ENCODE data around the gene CD69. TPM values are rescaled to one million over a fixed set of nuclear protein-coding genes. Genes with fewer than 3 reads are reported as not detected.

The CD69 gene
- total and polyA plus RNA-seq, 9 donors, result 0.63 to 7.8 (median 2.3) TPM

DNA sequence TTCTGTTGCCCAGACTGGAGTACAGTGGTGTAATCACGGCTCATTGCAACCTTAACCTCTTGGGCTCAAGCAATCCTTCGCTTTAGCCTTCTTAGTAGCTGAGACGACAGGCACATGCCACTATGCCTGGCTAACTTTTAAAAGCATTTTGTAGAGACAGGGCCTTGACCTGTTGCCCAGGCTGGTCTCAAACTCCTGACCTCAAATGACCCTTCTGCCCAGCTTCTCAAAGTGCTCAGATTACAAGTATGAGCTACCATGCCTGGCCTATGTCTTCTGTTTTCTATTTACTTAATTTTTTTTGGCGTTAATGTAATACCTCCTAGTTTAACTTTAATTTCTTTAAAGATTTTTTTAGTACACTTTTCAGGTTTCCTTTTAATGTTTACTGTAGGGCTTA, 46.0 kb upstream of the CD69 start:
- no peak overlapping the region for H3K4me3 ChIP-seq
- TF ChIP-seq, protein P1, sequence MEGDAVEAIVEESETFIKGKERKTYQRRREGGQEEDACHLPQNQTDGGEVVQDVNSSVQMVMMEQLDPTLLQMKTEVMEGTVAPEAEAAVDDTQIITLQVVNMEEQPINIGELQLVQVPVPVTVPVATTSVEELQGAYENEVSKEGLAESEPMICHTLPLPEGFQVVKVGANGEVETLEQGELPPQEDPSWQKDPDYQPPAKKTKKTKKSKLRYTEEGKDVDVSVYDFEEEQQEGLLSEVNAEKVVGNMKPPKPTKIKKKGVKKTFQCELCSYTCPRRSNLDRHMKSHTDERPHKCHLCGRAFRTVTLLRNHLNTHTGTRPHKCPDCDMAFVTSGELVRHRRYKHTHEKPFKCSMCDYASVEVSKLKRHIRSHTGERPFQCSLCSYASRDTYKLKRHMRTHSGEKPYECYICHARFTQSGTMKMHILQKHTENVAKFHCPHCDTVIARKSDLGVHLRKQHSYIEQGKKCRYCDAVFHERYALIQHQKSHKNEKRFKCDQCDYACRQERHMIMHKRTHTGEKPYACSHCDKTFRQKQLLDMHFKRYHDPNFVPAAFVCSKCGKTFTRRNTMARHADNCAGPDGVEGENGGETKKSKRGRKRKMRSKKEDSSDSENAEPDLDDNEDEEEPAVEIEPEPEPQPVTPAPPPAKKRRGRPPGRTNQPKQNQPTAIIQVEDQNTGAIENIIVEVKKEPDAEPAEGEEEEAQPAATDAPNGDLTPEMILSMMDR (IDR thresholded peaks at IDR 0.05), result no peak
- TF ChIP-seq POLR2A (IDR thresholded peaks at IDR 0.05) (no peak), EP300 (IDR thresholded peaks at IDR 0.05) (no peak)
- 73 to 80% (median 78%) methylated on average over 4 of the region's 4 CpGs for WGBS, 3 donors
- intact Hi-C loops (cut with DNase I), result no loop called here
- no peaks in the 10 kb centered on the region for H3K36me3 ChIP-seq
- no peaks in the 10 kb centered on the region for H3K27me3 ChIP-seq
- H3K9me3 ChIP-seq, result no peaks in the 10 kb centered on the region
- DNase-seq, result no peak
- no peaks in the 10 kb centered on the region for H3K4me1 ChIP-seq (ENCODE audit: insufficient read depth)
- H3K27ac ChIP-seq, result no peak overlapping the region

DNA sequence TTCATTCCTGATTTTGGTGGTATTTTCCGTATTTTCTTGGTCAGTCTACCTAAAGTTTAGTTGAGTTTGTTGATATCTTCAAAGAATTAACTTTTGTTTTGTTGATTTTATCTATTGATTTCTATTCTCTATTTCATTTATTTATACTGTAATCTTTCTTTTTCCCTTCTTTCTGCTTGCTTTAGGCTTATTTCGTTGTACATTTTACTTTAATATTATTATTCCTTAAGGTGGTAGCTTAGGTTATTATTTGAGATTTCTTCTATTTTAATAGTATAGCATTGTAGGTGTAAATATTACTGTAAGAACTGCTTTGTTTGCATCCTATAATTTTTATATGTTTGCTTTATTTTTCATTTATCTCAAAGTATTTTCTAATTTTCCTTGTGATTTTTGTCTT, 45.2 kb upstream of the CD69 start:
- Histone ChIP-seq H3K4me3 (no peak overlapping the region), H3K9me3 (no peaks in the 10 kb centered on the region), H3K4me1 (ENCODE audit: insufficient read depth) (no peaks in the 10 kb centered on the region), H3K36me3 (no peaks in the 10 kb centered on the region), H3K27me3 (no peaks in the 10 kb centered on the region), H3K27ac (no peak overlapping the region)
- intact Hi-C loops (cut with DNase I), result no loop called here
- 93% methylated on average over 2 of the region's 2 CpGs for WGBS, 3 donors
- TF ChIP-seq EP300 (IDR thresholded peaks at IDR 0.05) (no peak), POLR2A (IDR thresholded peaks at IDR 0.05) (no peak)
- TF ChIP-seq, protein P1 (IDR thresholded peaks at IDR 0.05), result no peak
- DNase-seq, result no peak

DNA sequence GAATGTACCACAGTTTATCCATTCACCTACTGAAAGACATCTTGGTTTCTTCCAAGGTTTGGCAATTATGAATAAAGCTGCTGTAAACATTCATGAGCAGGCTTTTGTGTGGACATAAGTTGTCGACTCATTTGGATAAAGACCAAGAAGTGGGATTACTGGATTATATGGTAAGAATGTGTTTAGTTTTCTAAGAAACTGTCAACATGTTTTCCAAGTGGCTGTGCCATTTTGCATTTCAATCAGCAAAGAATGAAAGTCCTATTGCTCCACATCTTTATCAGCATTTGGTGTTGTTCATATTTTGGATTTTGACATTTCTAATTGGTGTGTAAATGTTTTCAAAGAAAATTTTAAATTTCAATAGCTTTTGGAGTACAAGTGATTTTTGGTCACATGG, 39.3 kb upstream of the CD69 start:
- intact Hi-C loops (cut with DNase I), result no loop called here
- H3K36me3 ChIP-seq, result no peaks in the 10 kb centered on the region
- no peak overlapping the region for H3K27ac ChIP-seq
- H3K27me3 ChIP-seq, result no peaks in the 10 kb centered on the region
- 67 to 91% (median 74%) methylated on average over 1 of the region's 1 CpG for WGBS, 3 donors
- DNase-seq, result no peak
- H3K9me3 ChIP-seq, result no peaks in the 10 kb centered on the region
- H3K4me1 ChIP-seq (ENCODE audit: insufficient read depth), result no peaks in the 10 kb centered on the region
- TF ChIP-seq, protein P1 (IDR thresholded peaks at IDR 0.05), result no peak
- no peak for TF ChIP-seq EP300 (IDR thresholded peaks at IDR 0.05)
- no peak for TF ChIP-seq POLR2A (IDR thresholded peaks at IDR 0.05)
- no peak overlapping the region for H3K4me3 ChIP-seq

DNA sequence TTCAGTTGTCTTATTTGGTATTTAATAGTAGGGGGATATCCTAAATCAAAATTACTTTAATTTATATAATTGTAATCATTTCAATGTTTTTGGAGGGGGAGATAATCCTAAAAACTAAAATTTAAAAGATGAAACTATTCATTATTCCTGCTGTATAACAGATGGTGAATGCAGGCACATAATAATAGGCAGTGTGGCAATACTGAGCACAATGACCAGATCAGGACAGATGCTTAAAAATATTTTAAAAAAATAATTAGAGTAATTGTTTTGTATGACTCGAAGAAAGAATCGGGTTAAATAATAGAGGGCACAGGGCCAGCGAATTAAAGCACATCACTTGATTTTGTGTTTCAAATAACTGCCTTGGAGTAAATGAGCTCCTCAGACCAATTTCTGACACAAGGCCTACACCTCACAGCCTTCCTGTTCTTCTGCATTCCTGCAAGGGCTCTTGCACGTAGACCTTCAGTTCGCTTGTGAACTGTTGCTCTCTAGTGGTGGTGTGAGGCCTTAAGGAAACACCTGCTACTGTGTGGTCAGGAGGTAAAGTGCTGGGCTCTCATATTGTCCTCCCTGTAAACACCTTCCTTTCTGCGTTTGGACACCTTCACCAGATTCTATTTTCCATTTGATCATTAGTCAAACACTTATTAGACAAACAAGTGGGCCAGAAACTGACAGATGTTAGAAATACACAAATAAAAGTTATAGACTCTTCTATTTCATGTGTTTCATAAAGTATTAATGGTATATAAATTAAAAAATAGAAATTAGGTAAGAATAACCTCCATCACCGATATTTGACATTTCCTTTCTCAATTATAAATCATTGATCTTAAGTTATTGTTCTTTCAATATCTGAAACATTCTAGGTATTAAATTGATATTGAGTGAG, 37.3 kb upstream of the CD69 start:
- WGBS, 3 donors, result 69 to 74% (median 72%) methylated on average over 7 of the region's 7 CpGs
- Histone ChIP-seq H3K36me3 (no peaks in the 10 kb centered on the region), H3K4me1 (ENCODE audit: insufficient read depth) (no peaks in the 10 kb centered on the region), H3K4me3 (no peak overlapping the region), H3K27ac (no peak overlapping the region), H3K27me3 (no peaks in the 10 kb centered on the region), H3K9me3 (no peaks in the 10 kb centered on the region)
- no peak for DNase-seq
- intact Hi-C loops (cut with DNase I), result no loop called here
- TF ChIP-seq POLR2A (IDR thresholded peaks at IDR 0.05) (no peak), EP300 (IDR thresholded peaks at IDR 0.05) (no peak)
- TF ChIP-seq, protein P1 (IDR thresholded peaks at IDR 0.05), result no peak
